Chondrocyte (in vitro differentiated cells): ENCODE measurements around the gene AP3S2. TPM values are rescaled to one million over a fixed set of nuclear protein-coding genes. Genes with fewer than 3 reads are reported as not detected.
A peak's percentile ranks its signal among the peaks of the same experiment; 100 is the strongest.
"Not testable (repeated sequence)": the region's sequence is repeated elsewhere in the genome, so short reads cannot be mapped to it uniquely, and the experiment has no call there.

Experiments
- DNase-seq: peaks from one replicate; pipeline ENCODE4 v3.0.0; 2021; ENCODE audit warnings: mixed read lengths, low spot score
- H3K27ac Mint-ChIP-seq: one replicate; pipeline ENCODE4 v1.8.0; 2021; ENCODE audit warnings: mild to moderate bottlenecking, moderate library complexity, mixed read lengths; ENCODE audit not compliant: unreplicated experiment
- H3K27me3 Mint-ChIP-seq: 2 replicates; pipeline ENCODE4 v1.8.0; 2021; ENCODE audit warnings: low read depth, mixed read lengths
- H3K36me3 Mint-ChIP-seq: 2 replicates; pipeline ENCODE4 v1.8.0; 2021; ENCODE audit warnings: low read depth, mixed read lengths
- H3K4me1 Mint-ChIP-seq: 2 replicates; pipeline ENCODE4 v1.8.0; 2021; ENCODE audit warnings: low read depth, mild to moderate bottlenecking, mixed read lengths
- H3K4me3 Mint-ChIP-seq: one replicate; pipeline ENCODE4 v1.8.0; 2021; ENCODE audit warnings: mild to moderate bottlenecking, moderate library complexity, mixed read lengths; ENCODE audit not compliant: unreplicated experiment
- H3K9me3 Mint-ChIP-seq: 2 replicates; pipeline ENCODE4 v1.8.0; 2021; ENCODE audit warnings: low read depth, mixed read lengths
- total RNA-seq: library from RNA; stranded (reverse); gene quantifications from 3 replicates; pipeline ENCODE4 v1.2.1, GENCODE V29; 2021
- TF ChIP-seq, protein P1 (sequence below): fragments of 200-600 bp; sonication (generic); IDR thresholded peaks from 2 replicates; pipeline ENCODE4 v1.5.0; 2021; ENCODE audit warnings: antibody characterized with exemption, mild to moderate bottlenecking, moderate library complexity

Gene AP3S2
- total RNA-seq, 1 donor from 2014 or later, result 24.4 TPM

DNA sequence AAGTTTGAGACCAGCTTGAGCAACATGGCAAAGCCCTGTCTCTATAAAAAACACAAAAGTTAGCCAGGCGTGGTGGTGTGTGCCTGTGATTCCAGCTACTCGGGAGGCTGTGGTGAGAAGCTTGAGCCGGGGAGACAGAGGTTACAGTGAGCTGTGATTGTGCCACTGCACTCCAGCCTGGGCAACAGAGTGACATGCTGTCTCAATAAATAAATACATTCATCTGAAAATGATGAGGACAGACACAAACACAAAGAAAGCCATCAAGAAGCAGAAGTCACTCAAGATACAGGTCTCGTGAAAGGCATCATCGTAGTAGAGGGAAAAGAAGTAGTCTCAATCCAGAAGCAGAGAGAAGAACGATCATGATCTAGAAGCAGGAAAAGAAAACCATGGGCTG lies 18.1 kb downstream of the AP3S2 start:
- no peak for DNase-seq
- Mint-ChIP-seq H3K27ac (no peak overlapping the region), H3K4me1 (no peaks in the 10 kb centered on the region), H3K4me3 (no peak overlapping the region), H3K36me3 (peaks cover 7% of the 10 kb centered on the region), H3K27me3 (no peaks in the 10 kb centered on the region), H3K9me3 (no peaks in the 10 kb centered on the region)
- TF ChIP-seq, protein P1, sequence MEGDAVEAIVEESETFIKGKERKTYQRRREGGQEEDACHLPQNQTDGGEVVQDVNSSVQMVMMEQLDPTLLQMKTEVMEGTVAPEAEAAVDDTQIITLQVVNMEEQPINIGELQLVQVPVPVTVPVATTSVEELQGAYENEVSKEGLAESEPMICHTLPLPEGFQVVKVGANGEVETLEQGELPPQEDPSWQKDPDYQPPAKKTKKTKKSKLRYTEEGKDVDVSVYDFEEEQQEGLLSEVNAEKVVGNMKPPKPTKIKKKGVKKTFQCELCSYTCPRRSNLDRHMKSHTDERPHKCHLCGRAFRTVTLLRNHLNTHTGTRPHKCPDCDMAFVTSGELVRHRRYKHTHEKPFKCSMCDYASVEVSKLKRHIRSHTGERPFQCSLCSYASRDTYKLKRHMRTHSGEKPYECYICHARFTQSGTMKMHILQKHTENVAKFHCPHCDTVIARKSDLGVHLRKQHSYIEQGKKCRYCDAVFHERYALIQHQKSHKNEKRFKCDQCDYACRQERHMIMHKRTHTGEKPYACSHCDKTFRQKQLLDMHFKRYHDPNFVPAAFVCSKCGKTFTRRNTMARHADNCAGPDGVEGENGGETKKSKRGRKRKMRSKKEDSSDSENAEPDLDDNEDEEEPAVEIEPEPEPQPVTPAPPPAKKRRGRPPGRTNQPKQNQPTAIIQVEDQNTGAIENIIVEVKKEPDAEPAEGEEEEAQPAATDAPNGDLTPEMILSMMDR, result no peak

DNA sequence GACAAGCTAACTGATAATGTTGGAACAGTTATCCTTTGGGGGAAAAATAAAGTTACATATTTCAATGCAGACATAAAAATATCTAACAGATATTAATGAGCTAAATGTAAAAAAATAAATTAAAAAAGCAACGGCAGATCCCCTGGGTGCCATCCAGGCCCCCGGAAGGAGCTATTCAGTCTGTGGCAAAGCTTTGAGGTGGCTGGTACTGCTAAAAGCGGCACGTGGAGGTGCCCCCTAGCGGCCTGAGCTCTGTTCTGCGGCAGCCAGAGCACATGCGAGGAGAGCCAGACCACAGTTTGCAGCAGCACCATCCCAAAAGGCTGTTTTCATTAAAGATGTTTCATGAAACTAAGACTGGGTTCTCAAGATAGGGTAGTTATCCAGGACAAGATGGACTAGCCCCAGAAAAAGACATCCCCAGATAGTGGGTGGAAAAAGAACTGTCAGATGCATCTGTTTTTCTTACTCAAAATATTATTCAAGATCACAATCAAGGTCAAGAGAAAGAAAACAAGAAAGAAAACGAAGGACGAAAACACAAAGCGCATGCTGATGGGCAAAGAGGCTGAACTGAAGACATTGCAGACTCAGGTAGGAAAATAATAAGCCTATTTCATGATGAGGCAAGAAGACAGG lies 18.7 kb downstream of the AP3S2 start:
- DNase-seq, result no peak
- TF ChIP-seq, protein P1, result peak; percentile 96
- Mint-ChIP-seq H3K27ac (no peak overlapping the region), H3K27me3 (no peaks in the 10 kb centered on the region), H3K4me3 (no peak overlapping the region), H3K36me3 (peaks cover 8% of the 10 kb centered on the region), H3K4me1 (no peaks in the 10 kb centered on the region), H3K9me3 (no peaks in the 10 kb centered on the region)

DNA sequence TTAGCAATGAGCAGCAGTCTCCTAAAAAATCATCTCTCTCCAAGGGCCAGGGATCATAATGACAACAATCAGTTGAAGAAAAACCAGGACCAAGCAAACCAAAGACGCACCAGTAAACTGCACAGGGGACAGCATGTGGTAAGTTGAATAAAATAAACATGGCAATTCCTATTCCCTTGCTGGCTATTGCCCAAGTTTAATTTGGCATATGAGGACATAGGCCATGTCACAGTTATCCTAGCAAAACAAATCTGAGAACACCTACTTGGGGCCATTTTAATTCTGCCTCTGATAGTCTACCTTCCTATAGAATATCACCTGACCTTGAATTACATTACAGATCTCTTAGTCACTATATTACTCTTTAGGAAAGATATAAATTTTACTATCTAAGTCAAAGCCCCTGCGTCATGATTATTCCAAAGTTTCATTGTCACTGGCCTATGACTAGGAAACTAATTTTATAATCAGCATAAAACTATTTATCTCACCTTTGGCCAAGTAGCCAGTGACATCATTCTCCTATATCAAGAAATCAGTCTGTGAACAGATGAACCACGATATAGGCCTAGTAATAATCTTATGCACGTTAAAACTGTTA lies 23.0 kb downstream of the AP3S2 start:
- DNase-seq, result no peak
- no peaks in the 10 kb centered on the region for H3K9me3 Mint-ChIP-seq
- H3K36me3 Mint-ChIP-seq, result peaks cover 6% of the 10 kb centered on the region
- no peaks in the 10 kb centered on the region for H3K4me1 Mint-ChIP-seq
- H3K27ac Mint-ChIP-seq, result no peak overlapping the region
- TF ChIP-seq, protein P1, result no peak
- no peaks in the 10 kb centered on the region for H3K27me3 Mint-ChIP-seq
- H3K4me3 Mint-ChIP-seq, result no peak overlapping the region

DNA sequence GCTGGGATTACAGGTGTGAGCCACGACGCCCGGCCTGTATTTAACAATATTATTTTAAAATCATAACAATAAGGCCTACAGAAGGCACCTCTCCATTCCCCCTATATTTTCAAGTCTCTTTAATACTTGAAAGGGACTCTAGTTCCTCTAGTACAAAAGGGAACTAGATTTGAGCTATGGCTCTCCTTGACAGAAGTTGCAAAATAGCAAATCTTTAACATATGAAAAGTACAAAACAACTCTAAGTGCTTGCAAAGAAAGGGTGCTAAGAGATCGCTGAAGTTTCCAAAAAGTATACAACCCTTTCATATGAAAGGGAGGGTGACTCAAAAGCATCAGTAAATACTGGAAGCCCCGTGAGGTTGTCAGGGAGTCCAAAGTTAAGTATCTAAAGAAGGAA lies 23.8 kb downstream of the AP3S2 start:
- no peak for DNase-seq
- peaks cover 8% of the 10 kb centered on the region for H3K36me3 Mint-ChIP-seq
- H3K4me3 Mint-ChIP-seq, result no peak overlapping the region
- TF ChIP-seq, protein P1, result no peak
- no peaks in the 10 kb centered on the region for H3K4me1 Mint-ChIP-seq
- no peaks in the 10 kb centered on the region for H3K27me3 Mint-ChIP-seq
- H3K9me3 Mint-ChIP-seq, result no peaks in the 10 kb centered on the region
- H3K27ac Mint-ChIP-seq, result no peak overlapping the region

DNA sequence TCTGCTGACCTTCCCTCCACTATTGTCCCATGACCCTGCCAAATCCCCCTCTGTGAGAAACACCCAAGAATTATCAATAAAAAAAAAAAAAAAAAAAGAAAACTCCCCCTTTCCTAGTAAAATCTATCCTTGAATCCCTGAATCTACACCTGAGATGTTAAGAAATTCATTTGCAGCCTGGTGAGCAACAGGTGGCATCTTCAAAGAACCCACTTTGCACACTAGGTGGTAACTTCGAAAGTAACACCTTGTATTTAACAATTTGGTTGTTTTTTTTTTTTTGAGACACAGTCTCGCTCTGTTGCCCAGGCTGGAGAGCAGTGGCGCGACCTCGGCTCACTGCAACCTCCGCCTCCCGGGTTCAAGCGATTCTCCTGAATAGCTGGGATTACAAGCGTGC lies 24.3 kb downstream of the AP3S2 start:
- not testable (repeated sequence) for H3K4me3 Mint-ChIP-seq, H3K4me1 Mint-ChIP-seq, H3K36me3 Mint-ChIP-seq, H3K9me3 Mint-ChIP-seq, DNase-seq, H3K27me3 Mint-ChIP-seq, H3K27ac Mint-ChIP-seq
